ENCODE data around the gene SPTBN2. TPM values are rescaled to one million over a fixed set of nuclear protein-coding genes. Genes with fewer than 3 reads are reported as not detected.
A peak's percentile ranks its signal among the peaks of the same experiment; 100 is the strongest.

The SPTBN2 gene
- polyA plus RNA-seq, 2 of the 4 experiments (the other 2 are of a cell fraction), result 4.4 to 9.9 TPM

DNA sequence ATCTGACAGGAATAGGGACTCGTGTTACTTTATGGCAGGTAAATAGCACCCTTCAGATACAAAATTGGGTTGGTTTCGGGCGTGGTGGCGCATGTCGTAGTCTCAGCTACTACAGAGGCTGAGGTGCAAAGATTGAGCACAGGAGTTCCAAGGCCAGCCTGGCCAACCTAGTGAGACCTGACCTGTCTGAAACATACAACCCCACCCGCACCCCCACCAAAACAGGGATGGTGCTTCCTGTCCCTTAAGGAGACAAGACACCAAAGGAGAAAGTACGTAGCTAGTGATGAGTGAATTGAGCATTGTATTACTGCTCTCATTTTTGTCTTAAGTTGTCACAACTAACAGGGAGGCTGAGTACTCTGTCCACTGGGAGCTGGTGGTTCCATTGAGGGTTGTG lies 76.4 kb downstream of the SPTBN2 start:
- H3K4me1 ChIP-seq, result no peaks in the 10 kb centered on the region
- H3K9me3 ChIP-seq, result no peaks in the 10 kb centered on the region
- no peak overlapping the region for H3K4me3 ChIP-seq
- no peak overlapping the region for H3K27ac ChIP-seq
- no peak overlapping the region for H3K4me2 ChIP-seq
- ChIA-PET CTCF (interaction anchor here (0.5 to 1.2 kb wide), 5 partner anchors 7 to 60 kb away, joined by 3 read pairs; partner anchors contain the start of genes CCDC87 and CCS), POLR2A (interaction anchor here (2.6 kb wide), 1 partner anchor 14 kb away, joined by 9 read pairs; the partner anchor contains the start of gene RBM4)
- peak; percentile 13 to 27; a peak in 4 of 6 replicates for ATAC-seq
- no peak for DNase-seq (ENCODE audit: low read depth in 1 of 2, low spot score in 1 of 2)
- no peak for TF ChIP-seq MAFK (IDR thresholded peaks at IDR 0.05; ENCODE audit: partially characterized antibody)
- no peak for TF ChIP-seq CEBPB (IDR thresholded peaks at IDR 0.05)
- no peak for TF ChIP-seq CHD2 (IDR thresholded peaks at IDR 0.05; ENCODE audit: low read length, partially characterized antibody)
- no peak for TF ChIP-seq TP53 (CRISPR knock-in tag; IDR thresholded peaks at IDR 0.05)
- TF ChIP-seq EHMT2 (IDR thresholded peaks at IDR 0.05; ENCODE audit: low read depth), result no peak
- no peak for TF ChIP-seq CBX2 (IDR thresholded peaks at IDR 0.05; ENCODE audit: borderline replicate concordance, low read depth)
- no peak for TF ChIP-seq ZSCAN20 (CRISPR knock-in tag; IDR thresholded peaks at IDR 0.05)
- TF ChIP-seq HOXB13 (CRISPR knock-in tag; IDR thresholded peaks at IDR 0.05; ENCODE audit: low read depth), result no peak
- no peak for TF ChIP-seq HEYL (CRISPR knock-in tag; IDR thresholded peaks at IDR 0.05)
- TF ChIP-seq, protein P1, sequence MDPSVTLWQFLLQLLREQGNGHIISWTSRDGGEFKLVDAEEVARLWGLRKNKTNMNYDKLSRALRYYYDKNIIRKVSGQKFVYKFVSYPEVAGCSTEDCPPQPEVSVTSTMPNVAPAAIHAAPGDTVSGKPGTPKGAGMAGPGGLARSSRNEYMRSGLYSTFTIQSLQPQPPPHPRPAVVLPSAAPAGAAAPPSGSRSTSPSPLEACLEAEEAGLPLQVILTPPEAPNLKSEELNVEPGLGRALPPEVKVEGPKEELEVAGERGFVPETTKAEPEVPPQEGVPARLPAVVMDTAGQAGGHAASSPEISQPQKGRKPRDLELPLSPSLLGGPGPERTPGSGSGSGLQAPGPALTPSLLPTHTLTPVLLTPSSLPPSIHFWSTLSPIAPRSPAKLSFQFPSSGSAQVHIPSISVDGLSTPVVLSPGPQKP (IDR thresholded peaks at IDR 0.05; ENCODE audit: low read depth, low read length), result no peak
- TF ChIP-seq, protein P2, sequence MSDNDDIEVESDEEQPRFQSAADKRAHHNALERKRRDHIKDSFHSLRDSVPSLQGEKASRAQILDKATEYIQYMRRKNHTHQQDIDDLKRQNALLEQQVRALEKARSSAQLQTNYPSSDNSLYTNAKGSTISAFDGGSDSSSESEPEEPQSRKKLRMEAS (IDR thresholded peaks at IDR 0.05), result no peak
- no peak for TF ChIP-seq RAD21 (conservative IDR thresholded peaks at IDR 0.05 in 1 of 2, IDR thresholded peaks at IDR 0.05 in 1 of 2)
- no peak for TF ChIP-seq HDAC2 (IDR thresholded peaks at IDR 0.05)
- TF ChIP-seq CBX8 (IDR thresholded peaks at IDR 0.05), result no peak
- no peak for TF ChIP-seq NR3C1 (IDR thresholded peaks at IDR 0.05)
- TF ChIP-seq ZFP36 (IDR thresholded peaks at IDR 0.05; ENCODE audit: borderline replicate concordance, partially characterized antibody), result no peak
- no peak for TF ChIP-seq JUN (IDR thresholded peaks at IDR 0.05)
- TF ChIP-seq, protein P3, sequence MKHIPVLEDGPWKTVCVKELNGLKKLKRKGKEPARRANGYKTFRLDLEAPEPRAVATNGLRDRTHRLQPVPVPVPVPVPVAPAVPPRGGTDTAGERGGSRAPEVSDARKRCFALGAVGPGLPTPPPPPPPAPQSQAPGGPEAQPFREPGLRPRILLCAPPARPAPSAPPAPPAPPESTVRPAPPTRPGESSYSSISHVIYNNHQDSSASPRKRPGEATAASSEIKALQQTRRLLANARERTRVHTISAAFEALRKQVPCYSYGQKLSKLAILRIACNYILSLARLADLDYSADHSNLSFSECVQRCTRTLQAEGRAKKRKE (CRISPR knock-in tag; IDR thresholded peaks at IDR 0.05; ENCODE audit: low read depth), result no peak
- TF ChIP-seq BHLHE40 (IDR thresholded peaks at IDR 0.05; ENCODE audit: low read depth, low read length), result no peak
- TF ChIP-seq, protein P4, sequence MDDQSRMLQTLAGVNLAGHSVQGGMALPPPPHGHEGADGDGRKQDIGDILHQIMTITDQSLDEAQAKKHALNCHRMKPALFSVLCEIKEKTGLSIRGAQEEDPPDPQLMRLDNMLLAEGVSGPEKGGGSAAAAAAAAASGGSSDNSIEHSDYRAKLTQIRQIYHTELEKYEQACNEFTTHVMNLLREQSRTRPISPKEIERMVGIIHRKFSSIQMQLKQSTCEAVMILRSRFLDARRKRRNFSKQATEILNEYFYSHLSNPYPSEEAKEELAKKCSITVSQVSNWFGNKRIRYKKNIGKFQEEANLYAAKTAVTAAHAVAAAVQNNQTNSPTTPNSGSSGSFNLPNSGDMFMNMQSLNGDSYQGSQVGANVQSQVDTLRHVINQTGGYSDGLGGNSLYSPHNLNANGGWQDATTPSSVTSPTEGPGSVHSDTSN (IDR thresholded peaks at IDR 0.05), result no peak
- WGBS (ENCODE audit: missing lambda C conversion rate), result 97% methylated on average over 7 of the region's 7 CpGs
- no peak for FAIRE-seq

DNA sequence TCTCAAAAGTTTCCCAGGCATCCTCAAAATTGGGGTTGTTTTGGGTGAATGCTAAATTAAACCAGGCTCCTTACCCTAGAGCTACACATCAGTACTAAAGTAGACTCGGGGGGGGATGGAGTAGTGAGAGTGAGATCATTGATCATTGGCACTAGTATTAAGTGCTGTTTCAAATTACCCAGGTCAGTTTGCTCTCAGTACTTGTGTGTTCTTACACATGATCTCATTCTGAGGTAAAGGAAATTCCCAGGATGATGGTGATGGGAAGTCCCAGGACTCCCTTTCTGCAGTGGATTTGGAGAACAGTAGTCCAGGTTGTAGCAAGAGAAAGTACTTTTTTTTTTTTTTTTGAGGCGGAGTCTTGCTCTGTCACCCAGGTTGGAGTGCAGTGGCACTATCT lies 78.0 kb downstream of the SPTBN2 start:
- ChIA-PET CTCF (interaction anchor here (1.3 kb wide), 1 partner anchor 13 kb away, joined by 3 read pairs; no protein-coding TSS in a partner anchor), POLR2A (interaction anchor here (5.3 kb wide), 1 partner anchor 13 kb away, joined by 31 read pairs; the partner anchor contains the start of gene RBM4)
- TF ChIP-seq, protein P5, sequence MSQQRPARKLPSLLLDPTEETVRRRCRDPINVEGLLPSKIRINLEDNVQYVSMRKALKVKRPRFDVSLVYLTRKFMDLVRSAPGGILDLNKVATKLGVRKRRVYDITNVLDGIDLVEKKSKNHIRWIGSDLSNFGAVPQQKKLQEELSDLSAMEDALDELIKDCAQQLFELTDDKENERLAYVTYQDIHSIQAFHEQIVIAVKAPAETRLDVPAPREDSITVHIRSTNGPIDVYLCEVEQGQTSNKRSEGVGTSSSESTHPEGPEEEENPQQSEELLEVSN (IDR thresholded peaks at IDR 0.05; ENCODE audit: borderline replicate concordance, low read depth), result no peak
- TF ChIP-seq FOSB (CRISPR knock-in tag; IDR thresholded peaks at IDR 0.05) (no peak), ZNF302 (CRISPR knock-in tag; IDR thresholded peaks at IDR 0.05) (no peak), EHMT2 (IDR thresholded peaks at IDR 0.05; ENCODE audit: low read depth) (no peak), BHLHE40 (IDR thresholded peaks at IDR 0.05; ENCODE audit: low read depth, low read length) (no peak), GATA3 (IDR thresholded peaks at IDR 0.05; ENCODE audit: borderline replicate concordance) (no peak), FOXS1 (CRISPR knock-in tag; IDR thresholded peaks at IDR 0.05) (no peak)
- TF ChIP-seq, protein P6, sequence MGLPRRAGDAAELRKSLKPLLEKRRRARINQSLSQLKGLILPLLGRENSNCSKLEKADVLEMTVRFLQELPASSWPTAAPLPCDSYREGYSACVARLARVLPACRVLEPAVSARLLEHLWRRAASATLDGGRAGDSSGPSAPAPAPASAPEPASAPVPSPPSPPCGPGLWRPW (IDR thresholded peaks at IDR 0.05), result no peak
- 93% methylated on average over 2 of the region's 2 CpGs for WGBS (ENCODE audit: missing lambda C conversion rate)
- FAIRE-seq (no peak), ATAC-seq (peak in 1 of 2 experiments; percentile 20; a peak in 1 of 6 replicates), DNase-seq (ENCODE audit: low read depth in 1 of 2, low spot score in 1 of 2) (no peak)
- H3K4me3 ChIP-seq, result no peak overlapping the region
- no peaks in the 10 kb centered on the region for H3K9me3 ChIP-seq
- H3K4me2 ChIP-seq, result no peak overlapping the region
- H3K27ac ChIP-seq, result no peak overlapping the region
- no peaks in the 10 kb centered on the region for H3K4me1 ChIP-seq
